ENCODE data around the gene CPTP.
"Not testable (repeated sequence)": the region's sequence is repeated elsewhere in the genome, so short reads cannot be mapped to it uniquely, and the experiment has no call there.

CPTP gene

DNA sequence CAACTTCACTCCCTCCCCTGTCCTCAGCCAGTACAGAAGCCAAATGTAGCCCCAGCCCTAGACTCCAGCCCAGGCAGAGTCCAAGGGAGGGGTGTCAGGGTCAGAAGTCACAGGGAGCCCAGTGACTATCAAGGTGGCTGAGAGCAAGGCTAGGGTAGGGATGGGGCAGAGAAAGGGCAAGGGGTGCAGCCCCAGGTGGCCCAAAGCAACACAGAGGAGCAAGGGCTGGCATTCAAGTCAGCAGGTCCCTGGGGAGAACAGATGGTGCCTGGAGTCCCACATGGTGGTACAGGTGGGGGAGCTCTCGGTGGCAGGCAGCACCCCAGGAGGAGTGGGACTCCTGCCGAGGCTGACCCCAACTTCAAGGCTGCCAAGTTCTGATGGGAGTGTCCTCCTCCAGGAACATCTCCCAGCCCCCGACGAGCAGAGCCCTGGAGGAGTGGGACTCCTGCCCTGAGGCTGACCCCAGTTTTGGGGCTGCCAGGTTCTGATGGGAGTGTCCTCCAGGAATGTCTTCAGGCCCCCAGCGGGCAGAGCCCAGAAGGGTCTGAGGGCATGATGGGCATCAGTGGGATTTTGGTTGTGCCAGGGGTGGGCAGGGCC is 28.3 kb downstream of the CPTP start:
- DNase-seq: no peak

DNA sequence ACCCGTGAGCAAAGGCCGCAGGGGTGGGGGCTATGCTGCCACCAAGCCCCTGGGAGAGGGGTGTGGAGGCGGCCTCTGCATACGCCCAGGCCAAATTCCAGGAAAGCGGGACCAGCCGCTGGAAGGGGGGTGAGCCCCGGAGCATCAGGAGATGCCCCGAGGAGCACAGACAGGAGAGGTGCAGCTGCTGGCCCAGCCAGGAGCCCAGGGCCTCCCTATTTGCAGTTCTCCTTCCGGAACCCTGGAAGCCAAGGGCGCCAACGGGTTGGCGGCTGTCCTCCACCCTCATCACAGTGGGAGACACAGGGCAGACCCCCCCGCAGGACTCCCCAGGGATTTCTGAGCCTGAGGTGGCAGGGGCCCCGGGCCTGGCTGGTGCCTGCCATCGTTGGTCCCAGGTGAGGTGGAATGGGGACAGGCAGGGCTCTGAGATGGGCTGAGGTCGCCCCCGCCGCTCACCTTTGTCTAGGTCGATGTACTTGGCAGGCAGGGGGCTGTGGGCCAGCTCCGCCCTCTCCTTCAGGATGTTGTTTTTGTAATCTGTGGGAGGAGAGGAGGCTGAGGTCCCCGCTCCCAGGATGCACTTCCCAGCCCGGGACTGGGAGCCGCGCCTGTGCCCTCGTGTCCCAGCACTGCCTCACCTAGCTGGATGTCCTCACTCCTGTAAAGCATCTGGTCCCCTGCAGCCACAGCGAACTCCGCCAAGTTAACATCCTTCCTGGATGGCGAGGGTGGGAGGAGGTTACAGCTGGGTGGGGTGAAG is 29.0 kb downstream of the CPTP start:
- DNase-seq: no peak

DNA sequence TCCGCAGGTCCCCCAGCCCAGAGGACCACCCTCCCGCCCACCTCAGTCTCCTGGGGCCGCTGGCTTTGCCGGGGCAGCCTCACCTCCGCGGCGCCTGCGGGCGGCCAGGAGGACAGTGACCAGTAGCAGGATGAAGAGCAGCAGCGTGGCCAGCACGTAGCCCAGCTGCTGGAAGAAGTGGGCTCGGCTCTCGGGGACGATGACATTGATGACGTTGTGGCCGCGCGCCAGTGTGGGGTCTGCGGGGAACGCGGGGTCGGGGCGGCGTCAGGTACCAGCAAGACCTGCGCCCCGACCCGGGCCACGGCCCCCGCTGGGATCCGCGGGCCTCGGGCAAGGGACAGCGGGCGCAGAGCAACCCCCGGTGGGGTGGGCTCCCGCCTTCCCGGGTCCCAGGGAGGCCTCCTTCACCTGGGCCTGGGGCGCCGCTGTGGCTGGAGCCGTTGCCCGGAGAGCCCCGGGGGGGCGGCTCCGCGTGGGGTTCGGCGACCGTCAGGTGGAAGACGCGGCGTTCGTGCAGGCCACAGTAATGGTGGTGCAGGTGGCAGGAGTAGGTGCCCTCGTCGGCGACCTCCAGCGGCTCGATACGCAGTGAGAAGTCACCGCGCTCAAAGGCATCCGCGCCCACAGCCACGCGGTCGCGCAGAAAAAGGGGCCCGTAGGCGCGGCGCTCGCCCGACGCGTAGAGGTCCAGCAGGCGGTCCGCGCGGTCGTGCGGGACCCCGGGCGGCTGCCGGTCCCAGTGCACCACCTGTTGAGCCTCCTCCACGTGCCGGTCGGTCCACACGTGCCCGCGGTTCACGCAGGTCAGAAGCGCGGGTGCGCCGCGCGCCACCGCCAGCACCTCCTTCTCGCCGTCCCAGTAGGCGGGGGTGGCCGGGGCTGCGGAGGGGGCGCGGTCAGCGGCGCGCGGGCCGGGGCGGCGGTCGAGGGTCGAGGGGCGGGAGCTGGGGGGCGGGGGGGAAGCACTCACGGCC is 30.0 kb downstream of the CPTP start:
- no peak for DNase-seq

DNA sequence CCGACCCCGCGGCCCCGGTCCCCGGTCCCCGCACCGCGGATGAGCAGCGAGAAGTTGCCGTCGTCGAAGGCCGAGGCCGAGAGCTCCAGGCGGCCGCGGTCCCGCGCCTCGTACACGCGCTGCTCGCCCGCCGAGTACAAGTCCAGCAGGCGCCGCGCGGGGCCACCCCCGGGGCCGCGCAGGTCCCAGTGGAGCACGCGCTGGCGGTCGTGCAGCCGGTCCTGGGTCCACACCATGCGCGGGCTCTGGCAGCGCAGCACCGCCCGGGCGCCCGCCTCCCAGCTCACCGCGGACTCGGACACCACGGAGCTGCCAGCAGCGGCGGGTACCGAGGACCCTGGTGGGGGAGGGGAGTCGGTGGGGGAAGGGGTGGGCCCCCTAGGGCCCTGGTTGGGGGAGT is 30.8 kb downstream of the CPTP start:
- DNase-seq: no peak

DNA sequence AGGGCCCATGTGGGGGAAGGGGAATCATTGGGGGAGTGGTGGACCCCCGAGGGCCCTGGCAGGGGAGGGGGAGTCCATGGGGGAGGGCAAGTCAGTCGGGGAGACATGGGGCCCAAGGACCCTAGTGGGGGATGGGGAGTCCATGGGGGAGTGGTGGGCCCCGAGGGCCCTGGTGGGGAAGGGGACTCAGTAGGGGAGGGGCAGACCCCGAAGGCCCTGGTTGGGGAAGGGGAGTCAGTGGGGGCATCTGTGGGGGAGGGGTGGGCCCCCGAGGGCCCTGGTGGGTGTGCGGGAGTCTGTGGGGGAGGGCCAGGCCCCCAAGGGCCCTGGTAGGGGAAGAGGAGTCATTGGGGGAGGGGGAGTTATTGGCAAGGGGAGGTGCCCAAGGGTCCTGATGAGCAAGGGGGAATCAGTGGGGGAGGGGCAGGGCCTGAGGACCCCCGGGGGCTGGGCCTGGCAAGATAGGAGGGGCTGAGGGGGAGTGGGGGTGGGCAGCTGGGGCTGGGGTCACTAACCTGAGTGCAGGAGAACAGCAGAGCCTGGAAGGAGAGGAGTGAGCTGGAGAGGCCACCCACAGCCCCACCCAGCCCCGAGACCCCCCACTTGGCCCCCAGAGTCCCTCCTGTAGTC is 31.7 kb downstream of the CPTP start:
- DNase-seq: no peak

DNA sequence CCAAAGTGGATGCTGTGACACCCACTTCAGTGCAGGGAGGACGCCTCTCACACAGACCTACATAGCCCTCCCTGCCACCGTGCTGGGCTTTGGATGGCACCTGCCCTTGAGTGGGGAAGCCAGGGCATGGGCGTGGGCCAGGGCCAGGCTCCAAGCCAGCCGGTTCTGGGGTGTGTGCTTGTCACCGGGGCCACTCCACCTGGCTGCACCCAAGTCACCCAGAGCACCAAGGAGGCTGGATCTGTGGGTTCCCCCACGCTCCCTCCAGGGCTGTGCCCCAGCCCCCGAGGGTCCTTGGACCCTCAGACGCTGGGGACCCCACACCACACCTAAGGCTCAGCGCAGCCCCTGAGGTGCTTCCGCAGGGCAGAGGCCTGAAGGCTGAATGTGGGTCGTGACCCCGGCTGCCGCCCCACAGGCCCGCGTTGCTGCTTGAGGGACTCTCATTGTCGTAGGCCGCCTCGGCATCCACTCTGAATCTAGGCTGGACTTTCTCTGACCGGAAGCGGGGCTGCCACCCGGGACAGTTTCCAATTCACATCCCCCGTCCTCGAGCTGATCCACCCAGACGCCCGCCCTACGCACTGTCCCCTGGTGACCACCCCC is 32.3 kb downstream of the CPTP start:
- no peak for DNase-seq

DNA sequence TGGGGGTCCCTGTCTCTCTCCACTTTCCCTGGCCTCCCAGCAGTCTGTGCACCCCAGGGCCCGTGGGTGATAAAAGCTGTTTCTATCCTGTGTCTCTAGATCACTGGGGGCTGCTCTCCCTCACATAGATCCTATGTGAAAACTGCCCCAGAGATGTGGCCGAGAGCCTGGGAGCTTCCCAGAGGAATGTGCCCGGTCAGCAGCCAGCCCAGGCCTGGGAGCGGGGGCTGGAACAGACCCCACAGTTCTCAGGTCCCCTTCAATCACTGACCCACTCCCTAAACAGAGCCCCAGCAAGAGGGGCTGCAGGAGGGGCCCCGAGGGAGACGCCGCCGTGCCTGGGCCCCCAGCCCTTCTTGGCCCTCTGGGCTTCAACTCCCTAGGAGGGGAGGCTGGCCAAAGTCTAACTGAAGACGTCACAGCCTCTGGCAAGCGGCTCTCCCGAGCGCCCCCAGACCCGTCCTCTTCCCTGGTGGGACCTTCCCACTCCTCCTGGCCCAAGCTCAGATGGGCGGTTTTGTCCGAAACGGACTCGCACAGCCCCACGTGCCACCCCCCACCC is 33.4 kb downstream of the CPTP start:
- no peak for DNase-seq

DNA sequence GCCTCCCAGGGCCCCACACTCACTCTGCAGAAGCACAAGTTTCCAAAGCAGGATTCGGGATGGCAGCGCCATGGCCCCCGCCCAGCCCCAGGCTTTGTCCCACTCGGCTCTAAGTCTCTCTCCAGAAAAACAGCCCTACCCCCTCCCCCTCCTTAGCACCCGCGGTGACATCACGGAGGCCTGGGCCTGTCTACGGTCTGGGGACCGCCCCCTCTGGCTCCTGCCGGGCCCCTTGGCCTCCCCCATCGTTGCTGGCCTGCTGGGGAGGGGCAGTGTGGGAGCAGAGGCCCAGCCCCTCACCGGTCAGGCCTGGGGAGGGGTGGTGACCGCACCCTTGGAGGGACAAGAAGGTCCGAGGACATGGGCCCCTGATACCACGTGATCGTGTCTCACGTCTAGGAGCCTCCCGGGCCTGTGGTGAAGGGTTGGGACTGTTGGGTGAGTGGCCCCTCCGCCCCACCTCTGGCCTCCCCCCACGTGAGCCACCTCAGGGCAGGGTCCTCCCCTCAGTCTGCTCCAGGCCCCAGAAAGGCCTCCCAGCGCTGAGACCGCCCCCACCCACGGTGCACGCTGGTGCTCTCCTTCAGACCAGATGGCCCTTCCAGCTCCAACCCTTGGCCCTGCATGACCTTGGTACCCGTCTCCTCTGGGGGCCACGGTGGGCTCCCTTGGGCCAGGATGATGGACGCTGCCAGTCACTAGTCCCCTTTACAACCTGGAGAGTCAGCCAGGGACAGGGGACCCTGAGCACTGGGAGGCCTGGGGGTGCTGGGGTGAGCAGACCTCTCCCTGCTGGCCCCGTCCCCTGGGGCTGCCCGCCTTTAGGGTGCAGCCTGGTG is 34.0 kb downstream of the CPTP start, which contains the start of gene MXRA8:
Gene MXRA8 (minus strand): TSS at position 123 of the 839 bp plus-strand sequence. CDS start 51 bp downstream, at position 72.
- DNase-seq: no peak

DNA sequence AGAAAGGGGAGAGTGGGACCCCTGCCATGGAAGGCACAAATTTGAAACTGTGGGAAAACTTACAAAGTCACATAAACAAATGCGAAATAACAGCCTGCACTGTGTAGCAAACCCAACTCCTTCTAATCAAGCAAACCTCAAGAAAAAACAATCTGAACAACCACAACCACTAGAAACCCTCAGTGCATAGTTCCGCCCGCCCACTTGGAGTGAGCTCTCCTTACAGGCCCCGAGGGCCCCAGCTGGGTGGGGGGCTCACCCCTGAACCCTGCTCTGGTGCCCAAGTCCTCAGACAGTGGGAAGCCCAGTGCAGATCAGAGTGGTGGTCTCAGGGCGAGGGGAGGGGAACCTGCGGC is 34.7 kb downstream of the CPTP start:
- DNase-seq: no peak

DNA sequence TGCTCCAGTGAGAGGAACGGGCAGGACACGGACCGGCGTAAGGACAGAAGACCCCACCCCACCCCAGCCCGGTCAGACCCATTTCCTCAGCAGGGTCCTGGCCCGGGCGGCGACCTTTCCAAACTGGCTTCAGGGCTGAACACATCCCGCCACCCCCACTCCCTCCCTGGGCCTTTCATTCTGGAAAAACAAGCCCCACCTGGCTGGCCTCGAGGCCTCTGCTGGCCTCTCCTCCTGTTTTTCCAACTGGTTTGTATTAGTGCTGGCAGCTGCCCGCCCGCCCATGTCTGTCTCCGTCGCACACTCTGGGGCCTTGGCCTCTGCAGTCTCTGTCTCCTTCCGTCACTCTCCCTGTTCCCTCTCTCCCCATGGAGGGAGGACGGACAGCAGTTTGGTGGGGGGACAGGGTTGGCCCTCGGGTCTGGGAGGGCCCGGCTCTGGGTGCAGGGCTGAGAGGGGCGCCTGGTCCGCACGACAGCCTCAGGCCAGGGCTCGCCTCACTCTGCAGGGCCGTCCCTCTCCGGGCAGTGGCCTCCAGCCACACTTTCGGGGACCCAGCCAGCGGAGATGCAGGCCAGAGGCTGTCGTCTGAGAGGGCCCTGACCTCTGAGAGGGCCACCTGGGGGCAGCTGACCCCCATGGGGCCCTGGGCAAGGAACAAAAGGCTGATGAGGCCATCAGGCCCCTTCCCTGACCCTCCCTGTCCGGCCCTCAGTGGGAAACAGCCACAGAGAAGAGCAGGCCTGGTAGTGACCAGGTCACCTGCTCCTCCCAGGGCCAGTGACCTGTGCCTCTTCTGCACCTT is 35.3 kb downstream of the CPTP start:
- DNase-seq: no peak

DNA sequence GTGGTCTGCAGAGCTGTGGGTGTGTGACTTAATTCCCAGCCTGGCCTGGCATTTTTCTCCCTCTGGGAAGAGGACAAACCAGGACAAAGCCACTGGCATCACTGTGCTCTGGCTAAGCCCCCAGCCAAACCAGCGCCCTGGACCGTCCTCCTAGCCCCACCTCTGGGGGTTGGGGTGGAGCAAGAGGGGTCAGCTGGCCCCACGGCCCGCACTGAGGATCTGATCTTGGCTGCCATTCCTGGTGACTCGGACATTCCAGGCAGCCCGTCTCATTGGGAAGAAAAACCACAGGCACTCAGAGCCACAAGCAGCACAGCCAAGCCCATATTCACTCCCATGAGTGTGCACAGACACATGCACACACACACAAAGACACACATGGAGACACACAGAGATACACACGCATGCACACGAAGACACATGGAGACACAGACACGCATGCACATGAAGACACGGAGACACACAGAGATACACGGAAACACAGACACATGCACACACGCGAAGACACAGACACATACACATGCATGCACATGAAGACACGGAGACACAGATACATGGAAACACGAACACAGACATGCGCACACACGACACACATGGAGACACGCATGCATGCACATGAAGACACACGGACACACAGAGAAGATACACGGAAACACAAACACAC is 36.0 kb downstream of the CPTP start:
- DNase-seq: no peak

DNA sequence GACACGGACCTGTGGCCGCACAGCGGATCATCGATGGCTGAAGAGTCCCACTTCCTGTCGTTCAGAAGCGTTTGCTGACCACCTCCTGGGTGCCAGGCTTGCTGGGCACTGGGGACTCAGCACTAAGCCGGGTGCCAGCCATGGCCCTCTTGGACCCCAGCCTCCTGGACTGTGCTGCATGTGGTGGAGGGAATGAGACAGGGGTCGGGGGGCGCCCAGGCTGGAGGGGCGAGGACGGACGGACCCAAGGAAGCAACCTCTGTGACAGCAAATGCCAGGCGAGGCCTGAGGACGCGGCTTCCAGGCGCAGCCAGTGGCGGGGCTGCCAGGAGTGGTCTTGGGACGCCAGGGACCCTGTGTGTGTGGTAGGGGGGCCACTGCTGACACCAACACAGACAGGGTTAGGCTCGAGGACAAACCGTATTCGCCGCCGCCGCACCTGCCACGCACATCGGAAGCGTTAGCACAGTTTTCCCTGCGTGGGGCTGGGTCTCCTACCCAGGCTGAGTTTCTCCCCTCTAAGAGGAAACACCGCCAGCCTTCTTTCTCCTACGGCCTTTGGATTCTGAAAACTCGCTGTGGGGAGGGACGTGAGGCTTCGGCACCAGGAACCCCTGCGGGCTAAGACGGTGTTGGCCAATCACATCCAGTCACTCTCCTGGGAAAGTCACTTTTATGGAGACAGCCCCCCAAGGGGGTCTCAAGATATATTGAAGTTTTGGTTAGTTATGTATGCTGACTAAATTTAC is 36.8 kb downstream of the CPTP start:
- DNase-seq: no peak

DNA sequence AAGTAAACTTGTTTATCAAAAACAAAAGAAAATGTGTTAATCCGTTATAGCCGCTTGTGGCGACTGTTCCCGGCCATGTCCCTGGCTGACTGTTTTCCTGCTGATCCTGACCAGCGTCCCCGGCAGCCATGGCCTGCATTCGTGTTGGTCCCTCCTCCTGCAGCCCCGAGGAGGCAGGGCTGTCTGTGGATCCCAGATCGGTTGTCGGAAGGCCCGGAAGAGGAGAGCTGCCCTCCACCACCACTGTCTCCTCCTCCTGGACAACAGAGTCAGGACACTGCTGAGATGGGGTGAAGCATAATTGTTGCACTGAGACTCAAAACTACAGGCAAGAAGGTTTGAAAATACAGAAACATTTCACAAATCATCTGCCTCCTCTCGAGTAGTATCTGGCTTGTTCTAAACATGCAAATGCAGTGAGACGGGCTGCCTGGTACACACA is 37.4 kb downstream of the CPTP start:
- DNase-seq: no peak

DNA sequence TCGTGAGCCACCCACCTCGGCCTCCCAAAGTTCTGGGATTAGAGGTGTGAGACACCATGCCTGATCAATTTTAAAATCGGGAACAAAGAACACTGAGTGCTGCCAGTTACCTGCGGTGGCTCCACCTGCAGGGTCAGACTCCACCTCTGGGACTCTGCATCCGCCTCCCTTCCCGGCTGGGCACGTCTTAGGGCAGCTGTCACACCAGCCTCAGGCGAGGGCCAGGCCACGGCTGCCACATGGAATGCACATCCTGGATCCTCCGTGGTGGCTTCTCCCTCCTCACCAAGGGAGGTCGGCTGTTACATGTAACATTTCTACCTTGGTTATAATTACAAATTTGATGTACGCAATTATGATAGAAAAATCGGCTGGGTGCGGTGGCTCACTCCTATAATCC is 39.7 kb downstream of the CPTP start:
- DNase-seq: no peak

DNA sequence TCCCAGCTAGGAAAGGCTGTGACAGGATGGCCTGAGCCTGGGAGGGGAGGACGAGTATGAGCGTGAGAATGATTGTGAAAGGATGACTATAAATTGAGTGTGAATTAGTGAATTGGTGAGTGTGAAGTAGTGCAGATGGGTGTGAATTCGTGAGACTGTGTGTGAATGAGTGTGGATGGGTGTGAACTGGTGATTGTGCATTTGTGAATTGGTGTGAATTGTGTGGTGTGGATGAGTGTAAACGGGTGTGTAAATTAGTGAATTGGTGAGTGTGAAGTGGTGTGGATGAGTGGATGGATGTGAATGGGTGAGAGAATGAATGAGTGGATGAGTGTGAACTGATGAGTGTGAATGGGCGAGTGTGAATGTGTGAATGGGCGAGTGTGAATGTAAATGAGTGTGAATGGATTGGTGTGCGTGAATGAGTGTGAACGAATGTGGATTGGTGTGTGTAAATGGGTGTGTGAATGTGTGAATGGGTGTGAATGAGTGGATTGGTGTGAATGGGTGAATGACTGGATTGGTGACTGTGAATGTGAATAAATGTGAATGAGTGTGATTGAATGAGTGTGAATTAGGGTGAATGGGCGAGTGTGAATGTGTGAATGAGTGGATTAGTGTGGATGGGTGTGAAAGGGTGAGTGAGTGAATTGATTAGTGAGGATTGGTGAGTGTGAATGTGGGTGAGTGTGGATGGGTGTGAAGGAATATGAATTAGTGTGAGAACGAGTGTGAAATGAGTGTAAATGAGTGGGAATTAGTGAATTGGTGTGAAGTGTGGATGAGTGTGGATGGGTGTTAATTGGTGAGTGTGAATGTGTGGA is 41.5 kb downstream of the CPTP start:
- DNase-seq: no peak

DNA sequence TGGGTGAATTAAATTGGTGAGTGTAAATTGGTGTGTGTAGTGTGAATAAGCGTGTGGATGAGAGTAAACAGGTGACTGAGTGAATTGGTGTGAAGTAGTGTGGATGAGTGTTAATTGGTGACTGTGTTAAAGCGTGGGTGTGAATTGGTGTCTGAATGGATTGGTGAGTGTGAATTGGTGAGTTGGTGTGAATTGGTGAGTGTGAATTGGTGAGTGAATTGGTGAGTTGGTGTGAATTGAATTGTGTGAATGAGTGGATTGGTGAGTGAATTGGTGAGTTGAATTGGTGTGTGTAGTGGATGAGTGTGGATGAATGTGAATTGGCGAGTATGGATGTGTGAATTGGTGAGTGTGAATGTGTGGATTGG is 42.1 kb downstream of the CPTP start:
- DNase-seq: no peak

DNA sequence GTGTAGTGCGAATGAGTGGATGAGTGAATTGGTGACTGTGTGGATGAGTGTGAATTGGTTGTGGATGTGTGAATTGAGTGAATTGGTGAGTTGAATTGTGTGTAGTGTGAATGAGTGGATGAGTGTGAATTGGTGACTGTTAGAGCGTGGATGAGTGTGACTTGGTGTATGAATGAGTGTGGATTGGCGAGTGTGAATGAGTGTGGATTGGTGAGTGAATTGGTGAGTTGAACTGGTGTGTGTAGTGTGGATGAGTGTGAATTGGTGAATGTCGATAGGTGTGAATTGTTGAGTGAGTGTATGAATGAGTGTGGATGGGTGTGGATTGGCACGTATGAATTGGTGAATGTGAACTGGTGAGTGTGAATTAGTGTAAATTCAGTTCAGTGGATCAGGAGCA is 42.7 kb downstream of the CPTP start:
- no peak for DNase-seq

DNA sequence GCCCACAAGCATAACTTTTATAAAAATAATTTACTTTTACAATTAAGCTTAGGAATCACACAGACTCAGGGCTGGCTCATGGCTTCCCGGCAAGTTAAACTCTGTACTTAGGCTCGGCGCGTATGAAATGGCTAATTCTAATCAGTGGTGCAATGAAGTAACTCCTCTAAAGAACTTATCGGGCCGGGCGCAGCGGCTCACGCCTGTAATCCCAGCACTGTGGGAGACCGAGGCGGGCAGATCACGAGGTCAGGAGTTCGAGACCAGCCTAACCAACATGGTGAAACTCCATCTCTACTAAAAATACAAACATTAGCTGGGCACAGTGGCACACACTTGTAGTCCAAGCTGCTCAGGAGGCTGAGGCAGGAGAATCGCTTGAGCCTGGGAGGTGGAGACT is 45.5 kb downstream of the CPTP start:
- DNase-seq: not testable (repeated sequence)

All from stimulated activated naive CD4-positive, alpha-beta T cell treated with Interleukin-2 at 50 U/mL for 16 hours (primary cell).